Dermis microvascular lymphatic vessel endothelial cell (primary cell): Measurements from ENCODE around the gene CFAP161. TPM values are rescaled to one million over a fixed set of nuclear protein-coding genes. Genes with fewer than 3 reads are reported as not detected.
"Not testable (repeated sequence)": the region's sequence is repeated elsewhere in the genome, so short reads cannot be mapped to it uniquely, and the experiment has no call there.

ENCODE experiments used
- DNase-seq, 2 donors: peaks; one replicate each; pipeline versions ENCODE4 v3.0.0 to v3.0.0-alpha.2; 2010; ENCODE audit warnings: low read depth in 2 of 2
- total RNA-seq: library from RNA; depleted of rRNA; stranded (reverse); fragments of >200 nt; gene quantifications from 2 replicates; pipeline ENCODE4 v1.2.1, GENCODE V29; 2014

The CFAP161 gene
- total RNA-seq, 1 donor from 2014 or later = 0.90 TPM

DNA sequence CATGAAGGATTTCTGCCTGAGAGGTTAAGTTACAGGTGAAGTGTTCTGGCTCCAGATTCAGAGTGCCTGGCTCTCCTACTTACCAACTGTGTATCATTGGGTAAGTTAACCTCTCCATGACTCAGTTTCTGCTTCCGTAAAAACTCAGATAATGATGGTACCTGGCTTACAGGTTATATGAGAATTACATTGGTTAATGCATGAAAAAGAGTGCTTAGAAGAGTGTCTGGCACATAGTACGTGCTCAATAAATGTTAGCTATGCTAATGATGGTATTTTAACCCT is 23.8 kb downstream of the CFAP161 start:
- no peak for DNase-seq

GRCh38 chr15:81158561-81158960 is 24.5 kb downstream of the CFAP161 start:
- not testable (repeated sequence) for DNase-seq

DNA sequence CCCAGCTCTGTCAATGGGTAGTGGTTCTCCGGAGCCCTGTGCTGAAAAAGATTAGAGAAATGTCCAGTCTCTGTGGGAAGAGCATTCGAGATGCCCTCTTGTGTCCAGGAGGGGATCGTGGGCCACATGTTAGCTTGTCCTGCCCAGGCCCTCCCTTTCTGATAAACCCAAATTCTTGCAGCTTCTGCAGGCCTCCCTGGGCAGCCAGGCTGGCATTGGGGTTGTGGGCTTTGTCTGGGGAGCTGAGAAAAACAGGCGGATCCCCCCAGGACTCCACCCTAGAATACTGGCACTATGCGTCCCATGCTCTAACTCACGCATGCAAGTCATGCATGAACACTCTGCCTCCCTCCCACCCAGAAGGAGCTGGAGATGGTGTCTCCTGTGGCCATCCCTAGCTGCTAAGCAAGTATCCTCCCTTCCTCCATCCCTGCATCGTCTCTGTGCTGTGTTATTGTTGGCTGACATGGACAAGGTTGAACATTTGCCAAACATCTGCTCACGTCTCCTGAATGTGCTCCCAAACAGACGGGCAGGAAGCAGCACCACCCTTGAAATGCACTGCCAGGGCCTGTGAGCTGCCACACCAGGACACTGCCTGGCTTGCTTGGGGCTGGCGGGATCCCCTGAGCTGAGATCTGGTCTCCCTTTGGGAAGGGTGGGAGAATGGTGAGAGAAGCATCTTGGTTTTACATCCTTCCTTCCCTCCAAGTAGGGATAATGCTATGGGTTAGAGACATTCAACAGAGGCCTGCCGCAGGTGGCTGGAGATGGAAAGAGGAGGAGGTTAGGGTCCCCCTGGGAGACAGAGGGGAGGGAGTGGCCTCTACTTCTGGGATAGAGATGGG is 26.5 kb downstream of the CFAP161 start:
- peak in 1 of 2 donors; percentile 54 for DNase-seq

DNA sequence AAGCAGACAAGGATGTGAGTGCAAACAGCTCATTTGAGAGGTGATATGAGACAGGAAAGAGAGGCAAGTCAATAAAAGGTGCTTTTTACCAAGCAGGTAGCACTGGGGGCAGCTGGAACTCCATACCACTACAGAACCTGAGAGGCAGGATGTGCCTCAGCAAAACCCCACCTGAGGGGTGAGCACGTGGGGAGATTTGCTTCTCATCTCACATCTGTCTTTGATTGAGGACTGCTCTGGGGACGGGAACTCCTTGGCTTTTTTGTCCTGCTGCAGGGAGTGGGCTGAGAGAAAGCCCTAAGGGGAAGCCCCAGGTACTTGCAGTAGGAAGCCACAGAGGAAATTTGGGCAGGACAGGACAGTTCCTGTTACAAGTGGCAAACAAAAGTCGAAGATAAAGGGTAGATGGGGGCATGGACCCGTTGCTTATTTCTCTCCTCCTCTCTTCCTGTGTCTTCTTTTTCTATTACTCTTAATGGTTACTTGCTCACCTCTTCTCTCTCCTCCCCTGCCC is 27.1 kb downstream of the CFAP161 start:
- DNase-seq = no peak

GRCh38 chr15:81161851-81162250 is 27.8 kb downstream of the CFAP161 start:
- no peak for DNase-seq

GRCh38 chr15:81163961-81164800 is 30.1 kb downstream of the CFAP161 start:
- peak in 1 of 2 donors; percentile 7 for DNase-seq

DNA sequence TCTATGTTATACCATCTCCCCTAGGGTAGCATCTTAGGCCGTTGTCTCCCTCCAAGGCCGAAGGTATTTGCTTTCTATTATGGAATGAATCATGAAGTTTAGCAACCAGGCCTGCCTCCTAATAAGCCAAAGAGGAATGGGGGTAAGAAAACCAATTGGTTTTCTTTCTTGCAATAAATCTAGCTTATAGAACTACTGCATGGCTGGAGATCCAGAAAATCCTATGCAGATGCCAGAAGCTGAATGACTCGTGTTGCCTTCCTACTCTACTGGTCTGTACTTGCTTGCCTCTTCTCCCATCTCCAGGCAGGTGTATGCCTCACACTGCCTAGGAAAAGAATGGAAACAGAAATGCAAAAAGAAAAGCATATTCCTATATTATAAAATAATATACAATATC is 31.5 kb downstream of the CFAP161 start:
- no peak for DNase-seq

- no peak for DNase-seq
Observed at GRCh38 chr15:81166636-81167305, 32.7 kb downstream of the CFAP161 start.

- DNase-seq = no peak
Observed at GRCh38 chr15:81168131-81168526, 34.1 kb downstream of the CFAP161 start.

DNA sequence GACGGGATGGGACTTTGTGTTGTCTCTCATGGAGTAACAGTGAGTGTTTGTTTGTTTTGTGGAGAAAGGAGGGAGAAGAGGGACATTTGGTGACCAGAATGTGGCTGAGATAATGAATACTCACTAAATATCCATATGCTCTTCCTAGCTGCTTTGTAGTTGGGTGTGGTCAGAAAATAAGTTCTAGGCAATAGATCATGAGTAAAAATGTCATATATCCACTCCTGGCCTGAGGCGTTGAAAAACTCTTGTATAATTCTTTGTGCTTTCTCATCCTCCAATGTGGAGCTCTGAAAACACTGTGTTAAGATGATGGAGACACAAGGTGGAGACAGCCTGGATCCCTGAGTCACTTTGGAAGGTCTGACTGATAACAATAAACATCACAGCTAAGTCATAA is 34.6 kb downstream of the CFAP161 start:
- DNase-seq = no peak

- no peak for DNase-seq
Observed at GRCh38 chr15:81170511-81170910, 36.4 kb downstream of the CFAP161 start.

- DNase-seq = no peak
Observed at GRCh38 chr15:81171286-81171685, 37.2 kb downstream of the CFAP161 start.

DNA sequence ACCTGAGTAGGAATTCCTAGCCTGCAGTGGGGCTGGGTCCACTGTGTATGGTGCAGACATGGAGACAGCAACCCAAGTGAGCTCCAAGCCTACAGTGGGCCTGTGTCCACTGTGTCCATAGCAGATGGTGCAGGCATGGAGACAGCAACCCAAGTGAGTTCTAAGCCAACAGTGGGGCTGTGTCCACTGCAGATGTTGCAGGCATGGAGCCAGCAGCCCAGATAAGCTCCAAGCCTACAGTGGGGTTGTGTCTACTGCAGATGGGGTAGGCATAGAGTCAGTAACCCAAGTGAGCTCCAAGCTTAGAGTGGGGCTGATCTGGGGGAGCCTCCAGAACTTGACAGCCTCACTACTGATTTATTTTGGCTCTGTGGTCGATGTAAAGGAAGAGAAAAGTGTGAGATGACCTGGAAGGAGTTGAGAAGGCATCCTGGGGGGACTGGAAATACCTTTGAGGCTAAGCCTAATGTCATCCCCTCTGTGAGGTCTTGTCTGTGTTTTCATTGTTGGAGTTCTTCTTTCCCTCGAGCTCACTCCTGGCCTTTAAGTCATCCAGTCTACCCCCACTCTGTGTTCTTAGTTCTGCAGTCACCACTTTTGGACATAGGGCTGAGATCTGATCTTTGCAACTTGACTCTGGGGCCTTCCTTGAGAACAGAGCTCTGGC is 40.2 kb downstream of the CFAP161 start:
- no peak for DNase-seq

- no peak for DNase-seq
Observed at GRCh38 chr15:81174792-81175327, 40.8 kb downstream of the CFAP161 start.

- no peak for DNase-seq
Observed at GRCh38 chr15:81175496-81175895, 41.4 kb downstream of the CFAP161 start.

GRCh38 chr15:81176291-81176893 is 42.3 kb downstream of the CFAP161 start:
- no peak for DNase-seq

DNA sequence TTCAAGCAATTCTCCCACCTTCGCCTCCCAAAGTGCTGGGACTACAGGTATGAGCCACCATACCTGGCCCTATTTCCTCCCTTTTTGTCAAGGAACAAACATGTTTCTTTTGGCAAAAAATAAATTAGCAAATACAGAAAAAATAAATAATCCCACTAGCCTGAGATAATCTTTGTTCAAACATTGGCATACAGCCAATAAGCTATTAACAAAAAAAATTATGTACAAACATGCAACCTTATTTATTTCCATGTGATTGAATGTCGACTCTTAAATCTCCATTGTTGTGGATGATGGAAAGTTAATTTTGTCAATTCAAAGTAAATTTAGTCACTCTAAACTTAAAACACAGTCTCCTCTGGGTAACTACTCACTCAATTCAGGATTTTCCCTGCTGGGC is 44.3 kb downstream of the CFAP161 start:
- DNase-seq = no peak

DNA sequence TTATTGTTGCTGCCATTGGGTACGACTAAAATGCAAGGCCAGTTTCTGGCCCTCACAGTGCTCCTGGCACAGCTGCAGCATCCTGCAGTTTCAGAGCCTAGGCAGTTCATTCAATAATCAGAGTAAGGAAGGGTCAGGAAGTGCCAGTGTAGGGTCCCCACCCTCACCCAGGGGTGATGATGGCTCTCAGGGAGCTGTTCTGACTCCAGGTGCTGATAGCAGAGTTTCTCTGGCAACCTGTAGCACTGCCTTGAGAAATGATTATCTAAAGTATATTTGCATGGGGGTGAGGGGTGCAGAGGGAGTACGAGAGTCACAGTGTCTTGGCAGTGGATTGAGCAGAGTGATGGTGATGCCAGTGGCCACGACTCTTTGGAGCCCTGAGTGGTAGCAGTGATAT is 47.1 kb downstream of the CFAP161 start:
- DNase-seq = no peak

GRCh38 chr15:81182031-81182755 is 48.1 kb downstream of the CFAP161 start:
- DNase-seq = no peak
